Activated T-cell treated with anti-CD3 and anti-CD28 coated beads, Interleukin-2, amount 50 U/mL, for 72 hours (primary cell): ENCODE data around the gene ABHD8. TPM values are rescaled to one million over a fixed set of nuclear protein-coding genes. Genes with fewer than 3 reads are reported as not detected.
"Not testable (repeated sequence)": the region's sequence is repeated elsewhere in the genome, so short reads cannot be mapped to it uniquely, and the experiment has no call there.

Source experiments
- ATAC-seq, 2 donors: fragments of 150-1000 bp; cut with Tn5 transposase; replicated peaks in 1 of 2; 2 replicates each; pipeline ENCODE4 v1.10.0; 2021; ENCODE audit warnings: moderate library complexity in 2 of 2, mild to moderate bottlenecking in 1 of 2
- DNase-seq, 2 donors: peaks; one replicate each; pipeline ENCODE4 v3.0.0; 2021 to 2022; ENCODE audit warnings: mixed read lengths in 1 of 2
- H3K27ac Mint-ChIP-seq: one replicate; pipeline ENCODE4 v1.8.0; 2022; ENCODE audit warnings: mild to moderate bottlenecking, moderate library complexity, mixed read lengths
- H3K27me3 Mint-ChIP-seq: one replicate; pipeline ENCODE4 v1.8.0; 2022; ENCODE audit warnings: low read depth, mixed read lengths
- H3K36me3 Mint-ChIP-seq, 2 donors: one replicate each; pipeline ENCODE4 v1.8.0; 2022; ENCODE audit warnings: mixed read lengths in 2 of 2, mild to moderate bottlenecking in 1 of 2; ENCODE audit not compliant: insufficient read depth in 2 of 2
- H3K4me1 Mint-ChIP-seq: one replicate; pipeline ENCODE4 v1.8.0; 2022; ENCODE audit warnings: low read depth, mixed read lengths
- H3K4me3 Mint-ChIP-seq, 2 donors: one replicate each; pipeline ENCODE4 v1.8.0; 2022; ENCODE audit warnings: mild to moderate bottlenecking in 2 of 2, mixed read lengths in 2 of 2, moderate library complexity in 2 of 2
- H3K9me3 Mint-ChIP-seq, 2 donors: one replicate each; pipeline ENCODE4 v1.8.0; 2022; ENCODE audit warnings: mixed read lengths in 2 of 2
- total RNA-seq, 2 donors: library from RNA; stranded (reverse); gene quantifications; one replicate each; pipeline ENCODE4 v1.2.3, GENCODE V29; 2022

The ABHD8 gene
- total RNA-seq, 2 donors from 2014 or later = 16.1 to 16.6 TPM

- no peaks in the 10 kb centered on the region for H3K36me3 Mint-ChIP-seq
- H3K4me1 Mint-ChIP-seq = peaks cover 23% of the 10 kb centered on the region
- H3K27me3 Mint-ChIP-seq = no peaks in the 10 kb centered on the region
- no peaks in the 10 kb centered on the region for H3K9me3 Mint-ChIP-seq
- peak; percentile 83 to 90 for DNase-seq
- no peak overlapping the region for H3K27ac Mint-ChIP-seq
- ATAC-seq = peak; percentile 94 to 96
- H3K4me3 Mint-ChIP-seq = peak overlapping the region; percentile 88 to 90
Measured at GRCh38 chr19:17292301-17293074, 10.7 kb downstream of the ABHD8 start.

DNA sequence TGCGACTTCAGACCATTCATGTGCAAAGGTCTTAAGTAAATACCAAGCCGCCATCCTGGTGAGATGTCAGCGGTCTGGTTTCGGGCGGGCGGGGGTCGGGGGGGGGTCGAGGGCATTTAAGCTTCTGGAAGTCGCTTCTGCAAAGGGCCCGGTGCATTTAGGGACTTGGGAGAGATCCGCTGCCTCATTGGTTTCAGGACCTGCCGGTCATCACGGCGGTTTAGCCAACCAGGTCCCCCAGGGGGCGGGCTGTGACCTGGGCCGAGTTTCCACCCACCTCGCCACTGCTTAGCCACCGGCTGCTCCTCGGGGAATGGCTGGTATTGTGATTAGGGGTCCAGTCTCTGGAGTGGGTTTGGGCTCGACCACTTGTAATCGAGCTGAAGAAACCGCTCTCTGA is 13.7 kb downstream of the ABHD8 start:
- H3K9me3 Mint-ChIP-seq = no peaks in the 10 kb centered on the region
- DNase-seq = peak; percentile 61 to 68
- H3K27me3 Mint-ChIP-seq = no peaks in the 10 kb centered on the region
- no peak overlapping the region for H3K27ac Mint-ChIP-seq
- H3K36me3 Mint-ChIP-seq = no peaks in the 10 kb centered on the region
- peak in 1 of 2 donors; percentile 18 for ATAC-seq
- H3K4me3 Mint-ChIP-seq = no peak overlapping the region
- peaks cover 14% of the 10 kb centered on the region for H3K4me1 Mint-ChIP-seq

GRCh38 chr19:17286752-17287151 is 16.5 kb downstream of the ABHD8 start:
- H3K27ac Mint-ChIP-seq = no peak overlapping the region
- no peak for DNase-seq

DNA sequence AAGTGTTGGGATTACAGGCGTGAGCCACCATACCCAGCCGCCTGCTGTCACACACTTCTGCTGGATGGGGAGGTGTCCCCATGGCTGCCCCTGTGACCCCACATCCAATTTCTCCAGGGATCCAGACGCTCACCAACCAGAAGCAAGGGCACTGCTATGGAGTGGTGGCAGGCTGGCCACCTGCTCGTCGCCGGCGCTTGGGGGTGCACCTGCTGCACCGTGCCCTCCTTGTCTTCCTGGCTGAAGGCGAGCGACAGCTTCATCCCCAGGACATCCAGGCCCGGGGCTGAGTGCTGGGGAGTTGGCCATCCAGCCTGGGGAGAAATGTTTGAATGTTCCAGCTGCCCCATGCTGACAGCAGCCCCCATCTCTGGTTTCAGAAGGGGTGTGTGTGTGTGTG is 17.0 kb downstream of the ABHD8 start:
- DNase-seq = no peak
- H3K4me1 Mint-ChIP-seq = peaks cover 7% of the 10 kb centered on the region
- no peak overlapping the region for H3K27ac Mint-ChIP-seq
- H3K4me3 Mint-ChIP-seq = no peak overlapping the region
- ATAC-seq = no peak
- H3K9me3 Mint-ChIP-seq = no peaks in the 10 kb centered on the region
- peaks cover 5% of the 10 kb centered on the region for H3K27me3 Mint-ChIP-seq
- H3K36me3 Mint-ChIP-seq = no peaks in the 10 kb centered on the region

More at GRCh38 chr19:17286752-17287151, 16.5 kb downstream of the ABHD8 start:
- H3K4me1 Mint-ChIP-seq = peaks cover 5% of the 10 kb centered on the region
- H3K9me3 Mint-ChIP-seq = no peaks in the 10 kb centered on the region
- peaks cover 5% of the 10 kb centered on the region for H3K27me3 Mint-ChIP-seq
- no peaks in the 10 kb centered on the region for H3K36me3 Mint-ChIP-seq
- ATAC-seq = no peak
- H3K4me3 Mint-ChIP-seq = no peak overlapping the region

DNA sequence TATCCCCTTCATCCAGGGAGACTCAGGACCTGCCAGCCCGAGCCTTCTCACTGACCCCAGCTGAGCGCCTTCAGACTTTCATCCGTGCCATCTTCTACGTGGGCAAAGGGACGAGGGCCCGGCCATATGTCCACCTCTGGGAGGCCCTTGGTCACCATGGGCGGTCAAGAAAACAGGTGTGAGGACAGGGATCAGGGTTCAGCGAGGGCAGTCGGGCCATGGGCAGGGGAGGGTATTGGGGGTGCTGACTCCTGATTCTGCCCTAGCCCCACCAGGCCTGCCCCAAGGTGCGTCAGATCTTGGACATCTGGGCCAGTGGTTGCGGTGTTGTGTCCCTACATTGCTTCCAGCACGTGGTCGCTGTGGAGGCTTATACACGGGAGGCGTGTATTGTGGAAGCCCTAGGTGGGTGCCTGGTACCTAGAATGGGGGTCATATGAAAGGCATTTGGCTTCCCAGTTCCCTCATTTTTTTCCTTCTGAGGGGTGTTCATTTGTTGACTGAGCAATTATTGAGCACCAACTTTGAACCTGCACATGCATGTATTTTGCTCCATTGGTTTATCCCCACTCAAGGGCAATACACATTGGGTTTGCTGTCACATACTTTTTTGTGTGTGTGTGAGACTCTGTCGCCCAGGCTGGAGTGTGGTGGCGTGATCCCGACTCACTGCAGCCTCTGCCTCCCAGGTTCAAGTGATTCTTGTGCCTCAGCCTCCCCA is 17.6 kb downstream of the ABHD8 start:
- H3K27me3 Mint-ChIP-seq = peaks cover 5% of the 10 kb centered on the region
- no peak overlapping the region for H3K4me3 Mint-ChIP-seq
- H3K36me3 Mint-ChIP-seq = no peaks in the 10 kb centered on the region
- ATAC-seq = no peak
- H3K4me1 Mint-ChIP-seq = peaks cover 9% of the 10 kb centered on the region
- no peak overlapping the region for H3K27ac Mint-ChIP-seq
- no peaks in the 10 kb centered on the region for H3K9me3 Mint-ChIP-seq
- no peak for DNase-seq

DNA sequence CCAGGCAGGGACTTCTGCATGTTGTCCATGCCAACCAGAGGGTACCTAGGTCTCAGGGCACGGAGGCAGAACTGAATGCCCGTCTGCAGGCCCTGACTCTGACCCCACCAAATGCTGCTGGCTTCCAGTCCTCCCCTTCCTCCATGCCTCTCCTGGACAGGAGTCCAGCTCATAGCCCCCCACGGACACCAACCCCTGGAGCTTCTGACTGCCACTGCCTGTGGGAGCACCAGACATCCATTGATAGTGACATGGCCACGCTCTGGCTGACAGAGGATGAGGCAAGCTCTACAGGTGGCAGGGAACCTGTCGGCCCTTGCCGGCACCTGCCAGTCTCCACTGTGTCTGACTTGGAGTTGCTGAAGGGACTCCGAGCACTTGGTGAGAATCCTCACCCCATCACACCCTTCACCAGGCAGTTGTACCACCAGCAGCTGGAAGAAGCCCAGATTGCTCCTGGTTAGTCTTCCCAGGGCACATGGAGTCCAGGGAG is 19.7 kb downstream of the ABHD8 start:
- no peak for DNase-seq
- H3K4me3 Mint-ChIP-seq = peak overlapping the region in 1 of 2 donors; percentile 61

DNA sequence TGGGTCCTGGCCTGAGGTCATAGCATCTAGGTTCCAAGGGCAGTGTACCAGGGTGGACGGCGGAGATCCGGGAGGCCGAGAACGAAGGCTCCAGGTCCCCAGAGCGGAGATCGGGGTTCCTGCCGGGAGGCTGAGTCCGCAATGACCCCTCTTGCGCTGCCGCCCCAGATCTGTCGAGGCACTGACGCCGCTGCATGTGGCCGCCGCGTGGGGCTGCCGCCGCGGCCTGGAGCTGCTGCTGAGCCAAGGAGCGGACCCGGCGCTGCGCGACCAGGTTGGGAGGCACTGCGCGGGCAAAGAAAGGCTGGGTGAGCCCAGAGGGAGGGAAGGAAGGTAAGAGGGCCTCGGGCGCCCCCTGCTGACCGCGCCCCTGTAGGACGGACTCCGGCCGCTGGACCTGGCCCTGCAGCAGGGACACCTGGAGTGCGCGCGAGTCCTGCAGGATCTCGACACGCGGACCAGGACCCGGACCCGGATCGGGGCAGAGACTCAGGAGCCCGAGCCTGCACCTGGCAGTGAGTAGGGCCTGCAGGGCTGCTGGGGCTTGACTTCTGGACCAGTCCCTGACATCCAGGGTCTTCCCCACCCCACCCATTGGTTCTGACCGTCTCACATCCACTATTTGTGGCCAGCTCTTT is 20.6 kb downstream of the ABHD8 start:
- Mint-ChIP-seq H3K4me3 (peak overlapping the region; percentile 90 to 94), H3K36me3 (no peaks in the 10 kb centered on the region), H3K27me3 (peaks cover 5% of the 10 kb centered on the region), H3K27ac (peak overlapping the region; percentile 64), H3K9me3 (no peaks in the 10 kb centered on the region), H3K4me1 (peaks cover 9% of the 10 kb centered on the region)
- peak; percentile 87 to 91 for DNase-seq
- ATAC-seq = peak; percentile 92 to 93

More for the DNA sequence above, 19.7 kb downstream of the ABHD8 start:
- no peaks in the 10 kb centered on the region for H3K36me3 Mint-ChIP-seq
- no peaks in the 10 kb centered on the region for H3K9me3 Mint-ChIP-seq
- no peak overlapping the region for H3K27ac Mint-ChIP-seq
- H3K4me1 Mint-ChIP-seq = peaks cover 9% of the 10 kb centered on the region
- no peak for ATAC-seq
- peaks cover 5% of the 10 kb centered on the region for H3K27me3 Mint-ChIP-seq

GRCh38 chr19:17281391-17282304 is 21.6 kb downstream of the ABHD8 start, which contains the start of gene ANKLE1:
TSS of gene ANKLE1 (plus strand) at chr19:17281901. CDS start at chr19:17281921, 20 bp downstream.
- Mint-ChIP-seq H3K9me3 (no peaks in the 10 kb centered on the region), H3K27me3 (peaks cover 5% of the 10 kb centered on the region), H3K27ac (peak within 1 kb of the TSS; percentile 64), H3K4me1 (peaks cover 9% of the 10 kb centered on the region), H3K4me3 (peak within 1 kb of the TSS; percentile 90 to 94), H3K36me3 (peaks cover 0 to 3% of the 10 kb centered on the region in 2 donors)
- DNase-seq (peak; percentile 43 to 59), ATAC-seq (peak; percentile 30 to 50)

- ATAC-seq (no peak), DNase-seq (no peak)
- H3K27me3 Mint-ChIP-seq = peaks cover 5% of the 10 kb centered on the region
- H3K9me3 Mint-ChIP-seq = no peaks in the 10 kb centered on the region
- peaks cover 9% of the 10 kb centered on the region for H3K4me1 Mint-ChIP-seq
- no peak overlapping the region for H3K27ac Mint-ChIP-seq
- H3K4me3 Mint-ChIP-seq = no peak overlapping the region
- H3K36me3 Mint-ChIP-seq = peaks cover 0 to 6% of the 10 kb centered on the region in 2 donors
Measured at GRCh38 chr19:17279436-17279835, 23.8 kb downstream of the ABHD8 start.

GRCh38 chr19:17275441-17276175 is 27.6 kb downstream of the ABHD8 start:
- H3K4me3 Mint-ChIP-seq = no peak overlapping the region
- H3K27ac Mint-ChIP-seq = no peak overlapping the region
- no peaks in the 10 kb centered on the region for H3K27me3 Mint-ChIP-seq
- ATAC-seq (no peak), DNase-seq (no peak)
- no peaks in the 10 kb centered on the region for H3K4me1 Mint-ChIP-seq
- peaks cover 3 to 10% of the 10 kb centered on the region in 2 donors for H3K36me3 Mint-ChIP-seq
- no peaks in the 10 kb centered on the region for H3K9me3 Mint-ChIP-seq

DNA sequence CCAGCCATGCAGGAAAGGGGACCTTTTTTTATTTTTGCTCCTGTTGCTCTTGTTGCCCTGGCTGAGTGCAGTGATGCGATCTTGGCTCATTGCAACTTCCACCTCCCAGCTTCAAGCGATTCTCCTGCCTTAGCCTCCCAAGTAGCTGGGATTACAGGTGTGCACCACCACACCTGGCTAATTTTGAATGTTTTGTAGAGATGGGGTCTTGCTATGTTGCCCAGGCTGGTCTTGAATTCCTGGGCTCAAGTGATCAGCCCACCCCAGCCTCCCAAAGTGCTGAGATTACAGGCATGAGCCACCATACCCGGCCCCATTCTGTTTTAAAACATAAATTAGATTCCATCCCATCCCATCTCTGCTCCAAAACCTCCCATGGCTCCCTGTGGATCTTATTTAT is 28.3 kb downstream of the ABHD8 start:
- peaks cover 5 to 16% of the 10 kb centered on the region in 2 donors for H3K36me3 Mint-ChIP-seq
- H3K4me3 Mint-ChIP-seq = not testable (repeated sequence)

More for the DNA sequence above, 28.3 kb downstream of the ABHD8 start:
- H3K27ac Mint-ChIP-seq, H3K9me3 Mint-ChIP-seq, H3K4me1 Mint-ChIP-seq, ATAC-seq, H3K27me3 Mint-ChIP-seq, DNase-seq: not testable (repeated sequence)
